Ishikawa (cell line): ENCODE measurements around the gene CFHR4.
A peak's percentile ranks its signal among the peaks of the same experiment; 100 is the strongest.

ENCODE experiments used
- CEBPB ChIP-seq: IDR thresholded peaks from 2 replicates; pipeline ENCODE4 v1.6.1; 2012
- CREB1 ChIP-seq: IDR thresholded peaks from 2 replicates; pipeline ENCODE4 v1.6.1; 2012; ENCODE audit warnings: low read depth
- EGR1 ChIP-seq: IDR thresholded peaks from 2 replicates; pipeline ENCODE4 v1.6.1; 2012
- EP300 ChIP-seq: IDR thresholded peaks from 2 replicates; pipeline ENCODE4 v1.6.1; 2012; ENCODE audit warnings: borderline replicate concordance
- FOXM1 ChIP-seq: IDR thresholded peaks from 2 replicates; pipeline ENCODE4 v1.6.1; 2012; ENCODE audit warnings: low read depth, borderline replicate concordance
- MAX ChIP-seq: IDR thresholded peaks from 2 replicates; pipeline ENCODE4 v1.6.1; 2012
- NFIC ChIP-seq: IDR thresholded peaks from 2 replicates; pipeline ENCODE4 v1.6.1; 2012
- RAD21 ChIP-seq: IDR thresholded peaks from 2 replicates; pipeline ENCODE4 v1.6.1; 2012; ENCODE audit warnings: low read depth
- REST ChIP-seq: IDR thresholded peaks from 2 replicates; pipeline ENCODE4 v1.6.1; 2012; ENCODE audit warnings: low read depth, mild to moderate bottlenecking
- TAF1 ChIP-seq: IDR thresholded peaks from 2 replicates; pipeline ENCODE4 v1.6.1; 2012; ENCODE audit warnings: low read depth, mild to moderate bottlenecking
- TCF12 ChIP-seq: IDR thresholded peaks from 2 replicates; pipeline ENCODE4 v1.6.1; 2012; ENCODE audit warnings: low read depth
- TEAD4 ChIP-seq: IDR thresholded peaks from 2 replicates; pipeline ENCODE4 v1.6.1; 2012
- USF1 ChIP-seq: IDR thresholded peaks from 2 replicates; pipeline ENCODE4 v1.6.1; 2012
- YY1 ChIP-seq: IDR thresholded peaks from 2 replicates; pipeline ENCODE4 v1.6.1; 2012; ENCODE audit warnings: low read depth
- ZBTB7A ChIP-seq: IDR thresholded peaks from 2 replicates; pipeline ENCODE4 v1.6.1; 2012; ENCODE audit warnings: low read depth

CFHR4 gene

GRCh38 chr1:196877964-196878363 is 9.9 kb upstream of the CFHR4 start:
- TF ChIP-seq EP300 (no peak), EGR1 (no peak), MAX (no peak), TAF1 (no peak), FOXM1 (no peak), YY1 (no peak), CREB1 (no peak), TCF12 (no peak), RAD21 (no peak), NFIC (no peak), ZBTB7A (no peak), REST (no peak), USF1 (no peak), CEBPB (no peak)

GRCh38 chr1:196890668-196891067 is 2.8 kb downstream of the CFHR4 start:
- TF ChIP-seq RAD21 = 0 out of 2 replicates have a peak, but pooled peaks have one; percentile 13
- TF ChIP-seq EGR1 = no peak

- TF ChIP-seq REST = no peak
- no peak for TF ChIP-seq NFIC
- no peak for TF ChIP-seq CEBPB
- TF ChIP-seq TAF1 = no peak
- TF ChIP-seq CREB1 = no peak
- TF ChIP-seq EGR1 = no peak
- no peak for TF ChIP-seq FOXM1
- TF ChIP-seq TCF12 = no peak
- no peak for TF ChIP-seq RAD21
- no peak for TF ChIP-seq TEAD4
- no peak for TF ChIP-seq EP300
- TF ChIP-seq USF1 = no peak
- no peak for TF ChIP-seq YY1
- no peak for TF ChIP-seq ZBTB7A
- no peak for TF ChIP-seq MAX
These were observed 3.4 kb downstream of the CFHR4 start for GRCh38 chr1:196891251-196891650.

GRCh38 chr1:196896355-196896754 is 8.5 kb downstream of the CFHR4 start:
- TF ChIP-seq MAX (no peak), YY1 (no peak), TEAD4 (no peak), TAF1 (no peak), FOXM1 (no peak), EGR1 (no peak), RAD21 (no peak), USF1 (no peak)

- no peak for TF ChIP-seq USF1
- no peak for TF ChIP-seq TEAD4
- no peak for TF ChIP-seq TCF12
These were observed 9.4 kb downstream of the CFHR4 start for GRCh38 chr1:196897158-196897828.
